Keratinocyte (primary cell): Measurements from ENCODE around the gene POU5F2. TPM values are rescaled to one million over a fixed set of nuclear protein-coding genes. Genes with fewer than 3 reads are reported as not detected.

Experiments
- DNase-seq: peaks from one replicate; pipeline ENCODE4 v3.0.0-alpha.2; 2011; ENCODE audit warnings: low read depth, missing footprints, low spot score
- FAIRE-seq: peaks from 2 replicates; lab custom pipeline; 2011; peaks lifted over from hg19 to GRCh38; lab: Jason Lieb, UNC
- H2AFZ ChIP-seq: 2 replicates; pipeline ENCODE4 v1.6.0; 2012; ENCODE audit warnings: low read length, control low read depth, inconsistent platforms; ENCODE audit not compliant: control insufficient read depth
- H3K27ac ChIP-seq: 2 replicates; pipeline ENCODE4 v1.5.1; 2011; ENCODE audit warnings: low read length; ENCODE audit not compliant: control insufficient read depth, insufficient read depth
- H3K27me3 ChIP-seq: 3 replicates; pipeline ENCODE4 v1.6.0; 2011; ENCODE audit warnings: low read length; ENCODE audit not compliant: control insufficient read depth, insufficient read depth; ENCODE audit errors: extremely low read depth
- H3K36me3 ChIP-seq, 2 experiments: 2 replicates in 1 of 2; 3 replicates in 1 of 2; pipeline ENCODE4 v1.5.1; 2011; ENCODE audit warnings: low read length in 2 of 2, mild to moderate bottlenecking in 1 of 2; ENCODE audit not compliant: control insufficient read depth in 2 of 2, insufficient read depth in 2 of 2; ENCODE audit errors: extremely low read depth in 1 of 2
- H3K4me1 ChIP-seq: 3 replicates; pipeline ENCODE4 v1.5.1; 2011; ENCODE audit warnings: low read length; ENCODE audit not compliant: control insufficient read depth, insufficient read depth; ENCODE audit errors: extremely low read depth
- H3K4me2 ChIP-seq: 3 replicates; pipeline ENCODE4 v1.6.0; 2011; ENCODE audit warnings: low read depth, low read length; ENCODE audit not compliant: control insufficient read depth, insufficient read depth; ENCODE audit errors: extremely low read depth
- H3K4me3 ChIP-seq, 3 experiments: fragments of 200-600 bp in 1 of 3; sonication (generic) in 1 of 3; 2 replicates in 2 of 3; 3 replicates in 1 of 3; pipeline ENCODE4 v1.5.1; 2011 to 2016; ENCODE audit warnings: low read length in 3 of 3, mild to moderate bottlenecking in 3 of 3, control low read depth in 2 of 3, inconsistent platforms in 1 of 3, low read depth in 1 of 3, mixed read lengths in 1 of 3, mixed run types in 1 of 3, moderate library complexity in 1 of 3; ENCODE audit not compliant: control insufficient read depth in 2 of 3, insufficient read depth in 2 of 3; ENCODE audit errors: extremely low read depth in 1 of 3
- H3K79me2 ChIP-seq: 2 replicates; pipeline ENCODE4 v1.6.0; 2012; ENCODE audit warnings: low read length; ENCODE audit not compliant: control insufficient read depth, insufficient read depth
- H3K9ac ChIP-seq: 3 replicates; pipeline ENCODE4 v1.6.0; 2011; ENCODE audit warnings: low read length; ENCODE audit not compliant: control insufficient read depth, insufficient read depth; ENCODE audit errors: extremely low read depth
- H3K9me1 ChIP-seq: 3 replicates; pipeline ENCODE4 v1.6.0; 2011; ENCODE audit warnings: low read length; ENCODE audit not compliant: control insufficient read depth, insufficient read depth; ENCODE audit errors: extremely low read depth
- H3K9me3 ChIP-seq: 2 replicates; pipeline ENCODE4 v1.5.1; 2012; ENCODE audit warnings: low read depth, low read length; ENCODE audit not compliant: control insufficient read depth
- H4K20me1 ChIP-seq: 3 replicates; pipeline ENCODE4 v1.6.0; 2011; ENCODE audit warnings: low read length; ENCODE audit not compliant: control insufficient read depth, insufficient read depth; ENCODE audit errors: extremely low read depth
- EZH2 ChIP-seq: IDR thresholded peaks from one replicate; pipeline ENCODE4 v1.6.1; 2012; ENCODE audit warnings: inconsistent platforms, mild to moderate bottlenecking, low read length, moderate library complexity
- dilution Hi-C: fragments of 300-500 bp; cut with MboI; formaldehyde crosslinking; loops from one replicate; pipeline ENCODE4 v1.7.0; 2020; ENCODE audit warnings: low sequenced_read_pairs; ENCODE audit not compliant: extremely low pct_ligation_motif_present
- polyA plus RNA-seq, 5 experiments: library from polyadenylated mRNA; depleted of rRNA in 3 of 5; stranded (reverse) in 3 of 5; stranded (forward) in 1 of 5; unstranded in 1 of 5; fragments of >200 nt; gene quantifications; 1 replicate in 1 of 5; 2 replicates in 3 of 5; 3 replicates in 1 of 5; pipeline versions ENCODE4 v1.2.1 to v1.2.3, GENCODE V29; 2011 to 2012; ENCODE audit warnings: missing spikeins in 2 of 5, low read depth in 1 of 5, low replicate concordance in 1 of 5
- TF ChIP-seq, protein P1 (sequence below), 3 experiments: IDR thresholded peaks in 1 of 3; conservative IDR thresholded peaks in 1 of 3; optimal IDR thresholded peaks in 1 of 3; 2 replicates in 2 of 3; 3 replicates in 1 of 3; pipeline versions ENCODE3 to v1.5.1; 2011; ENCODE audit warnings: low read length in 3 of 3, mild to moderate bottlenecking in 3 of 3, moderate library complexity in 2 of 3, control low read depth in 1 of 3, inconsistent platforms in 1 of 3; ENCODE audit not compliant: insufficient read depth in 2 of 3; ENCODE audit errors: extremely low read depth in 1 of 3

The POU5F2 gene
- polyA plus RNA-seq, 1 donor (not counting 4 experiments of a cell fraction or from before 2014, with no cell fraction given): 0.09 TPM

DNA sequence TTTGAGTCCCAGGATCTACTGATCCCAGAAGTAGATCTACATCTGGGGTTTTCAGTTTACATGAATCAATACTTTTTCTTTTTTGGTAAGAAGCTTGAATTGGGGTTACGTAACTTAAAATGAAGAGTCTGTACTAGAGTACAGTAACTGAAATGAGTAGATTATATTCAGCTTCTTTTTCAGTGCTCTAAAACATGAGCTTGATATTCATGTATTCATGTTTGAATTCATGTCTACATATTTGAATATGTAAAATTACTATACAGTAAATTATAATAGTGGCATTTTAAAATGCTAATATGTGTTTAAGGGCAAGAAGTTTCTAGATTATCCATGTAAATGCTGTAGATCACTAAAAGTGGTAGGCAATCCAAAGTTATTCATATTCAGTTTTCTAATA is 14.8 kb downstream of the POU5F2 start:
- no peak for FAIRE-seq
- H3K4me3 ChIP-seq: no peak overlapping the region
- no peaks in the 10 kb centered on the region for H3K9me3 ChIP-seq
- no peak overlapping the region for H2AFZ ChIP-seq
- H3K4me1 ChIP-seq: no peaks in the 10 kb centered on the region
- no peak overlapping the region for H3K27ac ChIP-seq
- dilution Hi-C loops: no loop called here
- H3K4me2 ChIP-seq: no peak overlapping the region
- no peaks in the 10 kb centered on the region for H3K36me3 ChIP-seq
- DNase-seq: no peak
- TF ChIP-seq EZH2: no peak
- TF ChIP-seq, protein P1, sequence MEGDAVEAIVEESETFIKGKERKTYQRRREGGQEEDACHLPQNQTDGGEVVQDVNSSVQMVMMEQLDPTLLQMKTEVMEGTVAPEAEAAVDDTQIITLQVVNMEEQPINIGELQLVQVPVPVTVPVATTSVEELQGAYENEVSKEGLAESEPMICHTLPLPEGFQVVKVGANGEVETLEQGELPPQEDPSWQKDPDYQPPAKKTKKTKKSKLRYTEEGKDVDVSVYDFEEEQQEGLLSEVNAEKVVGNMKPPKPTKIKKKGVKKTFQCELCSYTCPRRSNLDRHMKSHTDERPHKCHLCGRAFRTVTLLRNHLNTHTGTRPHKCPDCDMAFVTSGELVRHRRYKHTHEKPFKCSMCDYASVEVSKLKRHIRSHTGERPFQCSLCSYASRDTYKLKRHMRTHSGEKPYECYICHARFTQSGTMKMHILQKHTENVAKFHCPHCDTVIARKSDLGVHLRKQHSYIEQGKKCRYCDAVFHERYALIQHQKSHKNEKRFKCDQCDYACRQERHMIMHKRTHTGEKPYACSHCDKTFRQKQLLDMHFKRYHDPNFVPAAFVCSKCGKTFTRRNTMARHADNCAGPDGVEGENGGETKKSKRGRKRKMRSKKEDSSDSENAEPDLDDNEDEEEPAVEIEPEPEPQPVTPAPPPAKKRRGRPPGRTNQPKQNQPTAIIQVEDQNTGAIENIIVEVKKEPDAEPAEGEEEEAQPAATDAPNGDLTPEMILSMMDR (optimal IDR thresholded peaks at IDR 0.05 in 1 of 3, IDR thresholded peaks at IDR 0.05 in 1 of 3, conservative IDR thresholded peaks at IDR 0.05 in 1 of 3; ENCODE audit: extremely low read depth in 1 of 3, insufficient read depth in 2 of 3, low read length in 3 of 3): no peak
- H3K9ac ChIP-seq: no peak overlapping the region
- no peaks in the 10 kb centered on the region for H3K27me3 ChIP-seq
- H3K9me1 ChIP-seq: no peaks in the 10 kb centered on the region
- no peaks in the 10 kb centered on the region for H4K20me1 ChIP-seq
- H3K79me2 ChIP-seq: no peaks in the 10 kb centered on the region

DNA sequence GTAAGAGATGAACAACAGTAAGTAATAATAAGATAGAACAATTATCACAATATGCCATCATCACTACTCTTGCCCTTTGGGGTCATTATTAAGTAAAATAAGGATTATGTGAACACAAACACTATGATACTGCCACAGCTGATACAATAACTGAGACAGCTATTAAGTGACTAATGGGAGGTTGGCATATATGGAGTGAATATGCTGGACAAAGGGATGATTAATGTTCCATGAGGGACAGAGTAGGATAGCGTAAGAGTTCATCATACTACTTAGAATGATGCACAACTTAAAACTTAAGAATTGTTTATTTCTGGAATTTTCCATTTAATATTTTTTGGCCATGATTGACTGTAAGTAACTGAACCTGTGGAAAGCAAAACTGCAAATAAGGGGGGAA is 16.6 kb downstream of the POU5F2 start:
- no peaks in the 10 kb centered on the region for H3K79me2 ChIP-seq
- no peaks in the 10 kb centered on the region for H3K4me1 ChIP-seq
- H4K20me1 ChIP-seq: no peaks in the 10 kb centered on the region
- no peak for DNase-seq
- no peak overlapping the region for H3K4me3 ChIP-seq
- dilution Hi-C loops: no loop called here
- no peaks in the 10 kb centered on the region for H3K27me3 ChIP-seq
- no peak overlapping the region for H2AFZ ChIP-seq
- FAIRE-seq: no peak
- no peaks in the 10 kb centered on the region for H3K9me1 ChIP-seq
- TF ChIP-seq, protein P1 (optimal IDR thresholded peaks at IDR 0.05 in 1 of 3, IDR thresholded peaks at IDR 0.05 in 1 of 3, conservative IDR thresholded peaks at IDR 0.05 in 1 of 3; ENCODE audit: extremely low read depth in 1 of 3, insufficient read depth in 2 of 3, low read length in 3 of 3): no peak
- TF ChIP-seq EZH2: no peak
- no peaks in the 10 kb centered on the region for H3K9me3 ChIP-seq
- H3K4me2 ChIP-seq: no peak overlapping the region
- no peaks in the 10 kb centered on the region for H3K36me3 ChIP-seq
- no peak overlapping the region for H3K9ac ChIP-seq
- no peak overlapping the region for H3K27ac ChIP-seq
